GM12874 (cell line): ENCODE results near the gene KCNQ5.

Source experiments
- CTCF ChIP-seq: IDR thresholded peaks from 2 replicates; pipeline ENCODE4 v1.5.1; 2011; ENCODE audit warnings: low read depth, mild to moderate bottlenecking, control low read depth, low read length, moderate library complexity; ENCODE audit not compliant: insufficient read depth

Gene KCNQ5

GRCh38 chr6:72642435-72642834, 20.6 kb downstream of the KCNQ5 start:
- no peak for TF ChIP-seq CTCF

- TF ChIP-seq CTCF, result no peak
Observed at GRCh38 chr6:72643214-72643613, 21.4 kb downstream of the KCNQ5 start.

GRCh38 chr6:72646604-72647485, 25.0 kb downstream of the KCNQ5 start:
- TF ChIP-seq CTCF, result no peak

GRCh38 chr6:72647489-72647888, 25.6 kb downstream of the KCNQ5 start:
- no peak for TF ChIP-seq CTCF

GRCh38 chr6:72649032-72649984, 27.4 kb downstream of the KCNQ5 start:
- no peak for TF ChIP-seq CTCF

GRCh38 chr6:72650081-72650745, 28.3 kb downstream of the KCNQ5 start:
- TF ChIP-seq CTCF, result no peak

- TF ChIP-seq CTCF, result no peak
Observed at GRCh38 chr6:72651174-72651573, 29.3 kb downstream of the KCNQ5 start.
